Limb (tissue), 2 donors: ENCODE data around the gene RNASE8.
A peak's percentile ranks its signal among the peaks of the same experiment; 100 is the strongest.
"Not testable (repeated sequence)": the region's sequence is repeated elsewhere in the genome, so short reads cannot be mapped to it uniquely, and the experiment has no call there.

Source experiments
- DNase-seq, 2 donors: peaks; one replicate each; pipeline ENCODE4 v3.0.0-alpha.2; 2016; ENCODE audit errors: extremely low spot score in 2 of 2

RNASE8 gene, protein sequence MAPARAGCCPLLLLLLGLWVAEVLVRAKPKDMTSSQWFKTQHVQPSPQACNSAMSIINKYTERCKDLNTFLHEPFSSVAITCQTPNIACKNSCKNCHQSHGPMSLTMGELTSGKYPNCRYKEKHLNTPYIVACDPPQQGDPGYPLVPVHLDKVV

GRCh38 chr14:21057803-21058675 is at the start of gene RNASE8:
TSS of gene RNASE8 (plus strand) at chr14:21057822. CDS start at chr14:21057893, 71 bp downstream.
- DNase-seq = no peak

GRCh38 chr14:21009721-21010120 is 47.9 kb upstream of the RNASE8 start:
- not testable (repeated sequence) for DNase-seq

GRCh38 chr14:21011136-21011535 is 46.5 kb upstream of the RNASE8 start:
- DNase-seq = no peak

DNA sequence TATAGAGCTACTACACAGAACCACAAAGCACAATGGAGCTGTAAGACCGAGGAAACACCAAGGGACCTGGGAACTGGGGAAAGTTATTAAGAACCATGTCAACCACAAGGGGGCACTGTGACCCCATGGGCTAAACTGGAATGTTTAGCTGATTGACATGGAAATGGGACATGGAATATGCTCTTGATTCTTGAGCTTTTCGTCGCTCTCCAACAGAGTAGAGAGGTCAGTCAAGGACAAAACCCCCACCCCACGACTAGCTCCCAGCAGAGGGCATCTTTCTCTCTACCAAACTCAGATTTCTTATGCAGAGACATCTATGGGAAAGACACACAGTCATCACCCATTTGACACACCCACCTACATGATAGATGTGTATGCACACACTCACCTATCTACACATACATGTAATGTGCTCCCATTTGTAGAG is 42.8 kb upstream of the RNASE8 start:
- DNase-seq = peak; percentile 88 to 91

GRCh38 chr14:21015312-21015711 is 42.3 kb upstream of the RNASE8 start:
- no peak for DNase-seq

DNA sequence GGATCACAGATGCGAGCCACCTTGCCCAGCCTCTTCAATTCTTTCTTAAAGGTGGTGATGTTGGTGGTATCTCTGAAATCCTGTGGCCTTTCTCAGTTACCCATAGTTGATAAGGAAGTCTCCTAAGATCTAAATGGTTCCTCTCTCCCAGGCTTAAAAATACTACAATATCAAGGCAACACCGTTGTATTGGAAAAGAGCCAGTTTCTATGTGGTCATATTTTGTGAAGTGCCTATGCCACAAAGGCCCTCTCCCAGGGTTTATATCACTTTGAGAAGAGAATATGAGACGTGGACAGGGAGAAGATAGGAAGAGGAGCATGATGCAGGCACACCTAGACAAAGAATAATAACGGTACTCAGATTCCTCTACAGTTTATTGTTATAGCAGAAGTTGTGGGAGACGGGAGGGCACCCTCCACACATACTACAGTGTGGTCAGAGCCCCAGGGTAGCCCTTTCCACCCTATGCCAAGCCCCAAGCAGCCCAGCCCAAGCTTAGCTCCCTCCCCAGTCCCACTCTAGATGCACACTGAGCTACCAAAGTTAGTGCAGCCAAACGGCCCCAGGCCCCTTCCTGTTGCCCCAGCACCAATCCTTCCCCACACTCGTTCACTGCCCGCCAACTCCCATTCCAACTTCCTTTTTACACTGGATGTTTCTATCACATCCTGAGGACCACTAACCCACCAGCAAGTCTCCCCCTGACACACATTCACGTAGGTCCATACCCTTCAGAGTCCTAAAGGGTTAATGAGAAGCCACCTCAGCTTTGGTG is 41.0 kb upstream of the RNASE8 start:
- no peak for DNase-seq

DNA sequence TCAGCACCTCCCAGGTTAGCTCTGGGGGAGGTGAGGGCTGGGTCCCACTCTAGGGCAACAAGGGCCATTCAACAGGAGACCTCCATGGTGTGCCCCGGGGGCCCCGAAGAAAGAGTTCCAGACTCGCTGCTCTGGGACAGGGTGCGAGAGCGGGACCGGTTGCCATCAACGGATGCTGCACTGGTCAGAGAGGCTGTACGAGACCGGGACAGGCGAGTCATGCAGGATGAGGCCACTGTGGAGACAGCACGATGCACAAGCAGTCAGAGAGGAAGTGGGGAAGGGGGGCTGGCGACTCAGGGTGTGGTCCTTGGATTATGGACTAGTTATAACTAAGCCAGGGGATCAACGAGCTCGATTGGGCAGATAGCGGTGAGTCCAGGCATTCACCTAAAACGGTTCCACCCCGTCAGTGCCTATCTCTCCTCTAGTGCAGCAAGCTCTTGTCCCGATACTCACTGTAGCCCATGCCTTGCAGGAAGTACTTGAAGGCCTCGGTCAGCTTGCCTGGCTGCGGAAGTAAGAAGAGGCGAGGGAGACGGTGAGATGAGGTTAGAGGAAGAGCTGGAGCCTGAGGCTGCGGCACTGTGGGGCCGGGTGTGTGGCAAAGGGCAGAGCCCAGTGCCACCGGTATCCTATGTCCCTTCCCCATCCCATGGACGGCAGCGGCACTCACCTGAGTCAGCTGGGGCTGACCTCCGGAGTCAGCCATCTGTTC is 39.9 kb upstream of the RNASE8 start:
- no peak for DNase-seq

- no peak for DNase-seq
These were observed 39.3 kb upstream of the RNASE8 start for GRCh38 chr14:21018286-21018685.

GRCh38 chr14:21018781-21019180 is 38.8 kb upstream of the RNASE8 start:
- DNase-seq = no peak

DNA sequence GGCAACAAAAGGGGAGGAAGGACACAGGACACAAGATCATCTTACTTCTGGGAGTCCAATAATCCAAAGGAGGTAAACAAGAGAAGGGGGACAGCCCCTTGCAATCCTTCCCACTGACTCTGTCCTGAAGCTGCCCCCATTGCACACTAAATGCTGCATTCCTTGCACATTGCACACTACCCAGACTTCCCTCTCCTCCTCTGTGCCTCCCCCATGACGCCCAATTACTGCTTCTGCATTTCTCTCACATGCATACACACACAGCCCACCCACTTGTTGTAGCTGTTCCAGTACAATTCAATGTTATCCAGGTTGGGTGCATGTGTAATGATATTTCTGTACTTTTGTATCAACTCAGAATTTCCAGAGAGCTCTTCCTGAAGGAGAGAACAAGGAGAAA is 38.3 kb upstream of the RNASE8 start:
- no peak for DNase-seq

- no peak for DNase-seq
These were observed 36.6 kb upstream of the RNASE8 start for GRCh38 chr14:21020977-21021545.

DNA sequence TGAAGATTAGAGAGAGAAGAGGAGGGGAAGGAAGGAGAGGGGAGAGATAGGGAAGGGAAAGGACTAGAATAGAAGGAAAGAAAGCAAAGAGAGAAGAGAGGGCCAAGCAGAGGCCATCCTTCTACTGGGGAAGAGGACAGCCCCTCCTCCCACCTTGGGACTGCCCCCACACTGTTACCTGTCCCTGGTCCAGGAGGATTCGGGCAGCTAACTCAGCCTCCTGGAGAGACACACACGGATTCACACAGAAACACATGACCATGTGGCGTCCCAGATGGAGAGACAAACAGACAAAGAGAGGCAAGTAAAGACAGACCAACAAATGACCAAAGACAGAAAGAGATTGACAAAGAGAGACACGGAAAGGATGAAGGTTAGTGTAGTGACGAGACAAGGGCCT is 34.9 kb upstream of the RNASE8 start:
- no peak for DNase-seq

GRCh38 chr14:21023174-21023573 is 34.4 kb upstream of the RNASE8 start:
- DNase-seq = no peak

DNA sequence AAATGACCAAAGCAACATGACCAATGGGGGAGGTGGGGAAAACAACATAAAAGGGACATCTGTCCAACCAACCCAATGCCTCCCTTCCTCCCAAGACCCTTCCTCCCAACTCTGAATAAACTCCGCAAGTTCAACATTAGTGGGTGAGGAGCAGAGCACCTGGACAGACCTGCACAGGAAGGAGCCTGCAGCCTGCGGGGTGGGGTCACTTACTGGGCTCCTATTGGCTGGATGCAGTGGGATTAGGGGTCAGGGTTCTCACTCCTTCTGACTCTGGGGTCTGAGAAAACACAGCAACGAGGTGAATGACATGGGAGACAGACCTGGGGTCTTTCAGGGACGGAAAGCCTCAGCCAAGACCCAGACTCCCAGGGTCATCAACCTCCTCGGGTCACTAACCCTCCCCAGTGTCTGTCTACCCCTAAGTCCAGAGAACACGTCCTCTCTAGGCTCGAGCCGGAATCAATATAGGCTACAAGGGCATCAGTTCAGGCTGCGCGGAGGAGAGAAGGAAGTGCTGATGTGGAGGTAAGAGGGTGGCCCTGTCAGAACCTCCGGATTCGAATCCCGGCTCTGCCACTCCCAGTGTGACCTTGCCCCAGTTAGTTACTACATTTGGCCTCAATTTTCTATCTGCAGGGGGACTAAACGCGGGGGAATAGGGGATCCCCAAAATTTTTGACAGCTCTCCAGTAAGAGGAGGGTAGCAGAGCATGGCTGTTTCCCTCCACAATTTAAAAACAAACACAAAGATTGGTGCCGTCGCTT is 33.6 kb upstream of the RNASE8 start:
- DNase-seq = no peak

GRCh38 chr14:21024585-21025370 is 32.8 kb upstream of the RNASE8 start, which contains the start of gene NDRG2:
TSS of gene NDRG2 (minus strand) at chr14:21025061. CDS start at chr14:21023315, 1,746 bp downstream.
- peak; percentile 64 to 88 for DNase-seq

GRCh38 chr14:21025371-21026273 is 32.0 kb upstream of the RNASE8 start:
- peak; percentile 38 to 79 for DNase-seq

DNA sequence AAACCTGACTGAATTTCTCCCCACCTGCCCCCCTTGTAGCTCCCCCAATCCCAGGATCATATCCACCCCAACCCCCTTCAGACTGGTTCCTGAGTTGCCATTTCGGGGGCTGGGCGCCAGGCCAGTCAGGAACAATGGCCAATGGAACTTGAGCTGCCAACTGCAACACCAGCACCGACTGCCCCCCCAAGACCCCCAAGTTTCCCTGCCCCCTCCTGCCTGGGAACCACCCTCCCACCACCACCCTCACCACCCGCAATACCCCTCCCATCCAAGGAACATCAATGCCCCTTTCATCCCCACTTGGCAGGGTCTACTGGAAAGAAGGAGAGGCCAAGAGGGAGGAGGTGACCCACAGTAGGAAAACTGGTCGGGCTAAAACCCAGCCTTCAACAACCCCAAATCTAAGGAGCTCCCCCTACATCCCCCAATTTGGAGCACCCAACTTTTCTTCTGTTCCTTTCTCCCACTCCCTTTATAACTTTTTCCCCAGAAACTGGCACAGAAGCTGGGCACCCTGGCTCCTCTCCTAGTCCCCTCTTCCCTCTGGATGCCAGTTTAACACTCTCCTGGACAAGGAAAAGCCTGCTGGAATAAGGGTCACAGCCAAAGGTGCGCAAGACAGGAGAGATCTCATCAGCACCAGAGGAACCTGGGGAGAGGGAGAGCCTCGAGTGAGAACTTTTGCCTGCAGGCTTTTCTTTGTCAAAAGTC is 31.2 kb upstream of the RNASE8 start:
- peak; percentile 21 to 80 for DNase-seq

- no peak for DNase-seq
These were observed 30.7 kb upstream of the RNASE8 start for GRCh38 chr14:21026988-21027315.
